Limb (tissue), 2 donors: ENCODE measurements around the gene SPAG5.

Experiments
- DNase-seq, 2 donors: peaks; one replicate each; pipeline ENCODE4 v3.0.0-alpha.2; 2016; ENCODE audit errors: extremely low spot score in 2 of 2

SPAG5 gene

GRCh38 chr17:28547623-28548416 lies 51.0 kb downstream of the SPAG5 start:
- DNase-seq = peak; percentile 9 to 77

GRCh38 chr17:28547096-28547622 lies 51.7 kb downstream of the SPAG5 start:
- no peak for DNase-seq

- no peak for DNase-seq
These were observed 52.9 kb downstream of the SPAG5 start for GRCh38 chr17:28545787-28546415.

GRCh38 chr17:28545141-28545503 lies 53.7 kb downstream of the SPAG5 start:
- DNase-seq = no peak

GRCh38 chr17:28544402-28545140 lies 54.3 kb downstream of the SPAG5 start:
- DNase-seq = no peak

- no peak for DNase-seq
These were observed 57.4 kb downstream of the SPAG5 start for GRCh38 chr17:28541439-28541838.

- DNase-seq = no peak
These were observed 58.6 kb downstream of the SPAG5 start for GRCh38 chr17:28540231-28540630.

GRCh38 chr17:28538296-28538895 lies 60.4 kb downstream of the SPAG5 start:
- DNase-seq = no peak

- DNase-seq = no peak
These were observed 61.6 kb downstream of the SPAG5 start for GRCh38 chr17:28537219-28537610.

- no peak for DNase-seq
These were observed 62.1 kb downstream of the SPAG5 start for GRCh38 chr17:28536532-28537218.

GRCh38 chr17:28534740-28535375 lies 64.0 kb downstream of the SPAG5 start:
- DNase-seq = no peak

GRCh38 chr17:28533091-28533807 lies 65.6 kb downstream of the SPAG5 start:
- no peak for DNase-seq

GRCh38 chr17:28532050-28532960 lies 66.5 kb downstream of the SPAG5 start:
- DNase-seq = no peak

- no peak for DNase-seq
These were observed 67.9 kb downstream of the SPAG5 start for GRCh38 chr17:28530926-28531325.

GRCh38 chr17:28530250-28530649 lies 68.6 kb downstream of the SPAG5 start:
- DNase-seq = no peak

- no peak for DNase-seq
These were observed 69.8 kb downstream of the SPAG5 start for GRCh38 chr17:28529013-28529400.

GRCh38 chr17:28528327-28529012 lies 70.4 kb downstream of the SPAG5 start:
- DNase-seq = no peak

GRCh38 chr17:28527859-28528258 lies 71.0 kb downstream of the SPAG5 start:
- no peak for DNase-seq
